OCI-LY3 (cell line): Measurements from ENCODE around the gene TSPAN8.

Experiments
- EZH2phosphoT487 ChIP-seq: fragments of 200-600 bp; shearing (Covaris generic); IDR thresholded peaks from 2 replicates; pipeline ENCODE4 v1.6.1; 2018; ENCODE audit warnings: antibody characterized with exemption, mixed run types, low read depth
- TF ChIP-seq, protein P1 (sequence below): fragments of 200-600, 300-600 bp; sonication (generic); IDR thresholded peaks from 2 replicates; pipeline ENCODE4 v1.5.1; 2014; ENCODE audit warnings: antibody characterized with exemption, low read length, low read depth

DNA sequence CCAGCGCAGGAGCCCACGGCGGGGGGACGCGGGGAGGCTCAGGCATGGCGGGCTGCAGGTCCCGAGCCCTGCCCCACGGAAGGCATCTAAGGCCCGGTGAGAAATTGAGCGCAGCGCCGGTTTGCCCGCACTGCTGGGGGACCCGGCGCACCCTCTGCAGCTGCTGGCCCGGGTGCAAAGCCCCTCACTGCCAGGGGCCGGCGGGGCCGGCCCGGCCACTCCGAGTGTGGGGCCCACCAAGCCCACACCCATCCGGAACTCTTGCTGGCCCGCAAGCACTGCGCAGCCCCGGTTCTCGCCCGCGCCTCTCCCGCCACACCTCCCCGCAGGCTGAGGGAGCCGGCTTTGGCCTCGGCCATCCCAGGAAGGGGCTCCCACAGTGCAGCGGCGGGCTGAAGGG lies 8.5 kb upstream of the TSPAN8 start:
- TF ChIP-seq, protein P1, sequence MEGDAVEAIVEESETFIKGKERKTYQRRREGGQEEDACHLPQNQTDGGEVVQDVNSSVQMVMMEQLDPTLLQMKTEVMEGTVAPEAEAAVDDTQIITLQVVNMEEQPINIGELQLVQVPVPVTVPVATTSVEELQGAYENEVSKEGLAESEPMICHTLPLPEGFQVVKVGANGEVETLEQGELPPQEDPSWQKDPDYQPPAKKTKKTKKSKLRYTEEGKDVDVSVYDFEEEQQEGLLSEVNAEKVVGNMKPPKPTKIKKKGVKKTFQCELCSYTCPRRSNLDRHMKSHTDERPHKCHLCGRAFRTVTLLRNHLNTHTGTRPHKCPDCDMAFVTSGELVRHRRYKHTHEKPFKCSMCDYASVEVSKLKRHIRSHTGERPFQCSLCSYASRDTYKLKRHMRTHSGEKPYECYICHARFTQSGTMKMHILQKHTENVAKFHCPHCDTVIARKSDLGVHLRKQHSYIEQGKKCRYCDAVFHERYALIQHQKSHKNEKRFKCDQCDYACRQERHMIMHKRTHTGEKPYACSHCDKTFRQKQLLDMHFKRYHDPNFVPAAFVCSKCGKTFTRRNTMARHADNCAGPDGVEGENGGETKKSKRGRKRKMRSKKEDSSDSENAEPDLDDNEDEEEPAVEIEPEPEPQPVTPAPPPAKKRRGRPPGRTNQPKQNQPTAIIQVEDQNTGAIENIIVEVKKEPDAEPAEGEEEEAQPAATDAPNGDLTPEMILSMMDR: no peak
- TF ChIP-seq EZH2phosphoT487: no peak
